GM18909 (cell line): Measurements from ENCODE around the gene DST.

Experiments
- ATAC-seq: cut with Tn5 transposase; IDR thresholded peaks from one replicate; pipeline ENCODE4 v1.9.1; 2021; ENCODE audit warnings: mild to moderate bottlenecking; ENCODE audit not compliant: unreplicated experiment, poor library complexity

The DST gene

DNA sequence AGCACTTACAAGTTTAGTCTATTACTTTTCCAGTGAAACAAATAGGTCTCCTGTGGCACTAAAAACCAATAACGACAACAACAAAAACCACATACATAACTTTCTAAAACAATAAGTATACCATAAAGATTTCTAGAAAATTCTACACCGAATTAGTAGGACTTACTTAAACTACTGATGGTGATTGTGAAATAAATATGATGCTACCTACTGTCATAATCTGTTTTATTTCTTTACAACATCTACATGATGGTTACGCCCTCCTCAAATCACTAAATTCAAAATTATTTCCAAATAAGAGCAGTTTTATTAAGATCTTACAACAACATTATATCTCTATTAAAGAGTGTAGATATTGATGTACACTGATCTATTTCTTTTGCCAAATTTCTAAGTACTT lies 147.0 kb downstream of the DST start:
- no peak for ATAC-seq

DNA sequence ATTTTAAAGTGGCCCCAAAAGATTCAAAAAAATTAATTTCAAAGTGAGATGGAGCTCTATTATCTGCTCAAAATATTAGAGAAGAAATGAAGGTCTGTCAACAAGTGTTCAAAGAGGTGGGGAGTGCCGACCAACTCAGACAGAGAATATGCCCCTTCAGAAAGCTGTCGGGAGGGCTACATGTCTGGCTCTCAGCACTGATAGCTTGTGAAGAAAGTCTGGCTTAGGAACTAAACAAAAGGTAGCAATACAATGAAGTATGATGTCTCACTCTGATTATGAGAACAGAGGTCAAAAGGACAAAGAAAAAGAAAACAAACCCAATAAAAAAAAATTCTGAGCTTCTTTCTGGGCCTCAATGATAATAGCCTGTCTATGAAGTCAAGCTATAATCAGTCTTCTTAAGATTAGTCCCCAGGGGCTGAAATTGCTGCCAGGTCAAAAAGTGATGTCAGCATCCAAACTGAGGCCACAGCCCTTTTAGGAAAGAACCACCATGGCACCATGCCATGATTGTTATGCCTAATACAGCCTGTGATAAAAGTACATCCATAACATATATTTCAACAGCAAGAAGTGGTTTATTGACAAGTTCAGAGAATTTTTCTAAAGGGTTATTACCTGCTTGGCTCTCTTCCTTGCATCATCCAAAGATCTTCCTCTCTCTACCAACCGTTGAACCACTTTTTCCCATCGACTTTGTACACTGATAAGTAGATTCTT lies 150.9 kb downstream of the DST start:
- no peak for ATAC-seq

DNA sequence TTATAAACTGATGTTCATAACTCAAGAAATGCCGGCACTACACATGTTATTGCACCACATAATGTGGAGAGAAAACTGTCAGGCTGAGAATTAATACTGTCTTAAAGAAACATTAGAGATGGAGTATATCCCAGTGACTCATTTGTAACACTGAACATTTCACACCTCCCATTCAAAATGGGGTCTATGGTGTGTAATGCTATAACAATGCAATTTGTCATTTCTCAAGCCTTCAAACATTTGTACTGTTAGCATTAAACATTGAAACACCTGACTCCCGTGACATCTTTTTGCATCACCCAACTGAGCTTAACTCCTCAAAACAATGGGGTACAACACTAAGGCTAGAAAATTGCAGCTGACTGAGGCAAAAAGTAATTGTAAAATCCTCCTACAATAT lies 151.7 kb downstream of the DST start:
- no peak for ATAC-seq

DNA sequence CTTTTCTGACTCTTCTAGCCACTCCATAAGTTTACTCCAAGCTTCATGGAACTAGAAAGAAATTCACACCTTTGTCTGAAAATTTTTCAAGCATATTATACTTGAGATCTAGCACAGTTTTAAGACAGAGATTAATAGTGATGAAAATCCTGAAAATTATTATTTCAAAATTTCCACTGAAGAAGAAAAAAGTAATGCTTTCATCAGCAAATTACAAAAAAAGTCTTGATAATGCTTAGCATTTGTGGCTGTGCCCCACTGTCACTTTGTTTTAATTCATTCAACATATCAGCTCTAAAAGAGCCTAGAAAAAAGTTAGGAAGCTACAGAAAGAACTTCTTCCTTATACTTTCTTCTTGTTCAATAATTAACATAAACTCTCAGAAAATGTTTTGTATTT lies 153.1 kb downstream of the DST start:
- no peak for ATAC-seq

DNA sequence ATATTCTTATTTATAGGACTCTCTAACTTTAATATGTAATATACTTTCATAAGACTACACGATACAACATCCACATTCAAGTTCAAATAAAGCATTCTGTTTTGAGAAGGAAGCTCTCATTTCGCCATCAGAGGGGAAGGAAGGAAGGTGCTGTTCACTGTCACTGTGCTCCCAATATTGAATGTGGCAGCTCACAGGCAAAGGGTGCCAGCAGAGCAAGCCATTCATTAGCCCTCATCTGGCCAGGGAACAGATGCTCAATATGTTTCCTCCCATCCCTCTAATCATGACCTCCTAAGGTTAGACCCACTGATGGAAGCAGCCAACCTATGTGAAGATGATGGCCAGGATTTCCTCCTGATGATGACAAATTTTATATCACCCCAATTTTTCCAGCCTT lies 154.4 kb downstream of the DST start:
- ATAC-seq, result no peak

DNA sequence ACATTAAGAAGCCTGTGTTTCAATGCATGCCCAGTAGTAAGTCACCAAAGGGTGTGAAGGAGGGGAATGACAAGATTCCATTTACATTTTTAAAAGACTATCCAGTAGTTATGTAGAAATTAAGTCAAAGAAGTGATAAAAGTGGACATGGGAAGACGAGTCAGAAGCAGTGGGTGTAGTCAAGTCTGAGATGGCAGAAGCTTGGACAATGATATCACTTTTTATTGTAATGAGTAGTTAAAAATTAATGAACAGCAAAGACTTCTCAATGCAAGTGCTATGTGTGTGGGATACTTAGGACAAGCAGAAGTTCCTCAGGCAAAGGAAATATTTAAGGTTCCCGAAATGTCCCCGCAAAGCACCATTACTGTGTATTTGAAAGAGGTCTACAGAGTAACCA lies 156.0 kb downstream of the DST start:
- no peak for ATAC-seq

DNA sequence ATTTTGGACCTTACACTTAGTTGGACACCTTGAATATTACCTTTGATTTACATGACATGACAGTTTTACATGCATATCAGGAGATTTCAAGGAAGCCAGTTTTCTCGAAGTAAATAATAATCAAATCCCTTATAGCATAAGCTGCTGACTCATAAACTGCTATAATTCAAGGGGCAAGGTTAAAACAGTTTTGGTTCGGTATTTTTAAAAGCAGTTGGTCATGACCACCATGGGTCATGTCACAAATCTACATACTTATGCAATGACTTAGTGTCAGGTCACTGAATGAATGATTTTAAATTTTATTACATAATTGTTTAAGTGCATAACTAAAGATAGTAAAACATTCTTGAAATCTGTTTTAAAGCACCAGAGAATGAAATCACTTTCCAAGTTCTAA lies 158.0 kb downstream of the DST start:
- ATAC-seq, result no peak

DNA sequence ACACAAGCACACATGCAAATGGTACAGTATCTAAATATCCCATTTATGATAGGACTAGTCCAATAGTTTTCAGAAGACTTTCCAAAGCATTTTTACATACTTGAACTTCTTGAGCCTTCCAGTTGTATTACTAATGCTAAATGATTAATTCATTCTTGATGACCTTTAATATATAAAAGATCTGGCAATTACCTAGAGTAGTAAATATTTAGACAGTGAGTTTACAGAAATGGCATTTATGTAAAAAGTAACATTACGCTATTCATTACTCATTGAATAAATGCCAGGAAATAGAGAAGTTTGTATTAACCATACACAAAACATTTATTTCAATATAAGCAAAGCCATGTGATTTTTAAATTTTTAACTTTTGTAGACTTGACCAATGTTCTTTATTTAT lies 158.8 kb downstream of the DST start:
- ATAC-seq, result no peak

DNA sequence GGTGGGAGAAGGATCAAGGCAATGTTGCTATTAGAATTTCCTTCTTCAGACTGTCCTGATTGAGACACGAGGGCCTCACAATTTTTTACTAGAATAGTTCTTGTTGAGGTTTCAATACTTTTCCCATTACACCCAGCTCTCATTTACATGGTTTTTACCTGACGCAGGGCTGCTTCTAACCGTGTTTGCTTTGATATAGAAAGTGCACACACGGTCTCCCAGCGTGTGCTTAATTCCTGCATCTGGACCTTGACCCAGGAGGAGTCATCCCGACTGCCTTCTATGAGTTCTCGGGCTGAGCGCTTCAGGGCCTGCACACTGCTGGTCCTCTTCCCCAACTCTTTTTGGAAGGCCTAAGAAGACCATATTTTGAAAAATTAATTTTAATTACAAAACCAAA lies 160.2 kb downstream of the DST start:
- ATAC-seq, result no peak

DNA sequence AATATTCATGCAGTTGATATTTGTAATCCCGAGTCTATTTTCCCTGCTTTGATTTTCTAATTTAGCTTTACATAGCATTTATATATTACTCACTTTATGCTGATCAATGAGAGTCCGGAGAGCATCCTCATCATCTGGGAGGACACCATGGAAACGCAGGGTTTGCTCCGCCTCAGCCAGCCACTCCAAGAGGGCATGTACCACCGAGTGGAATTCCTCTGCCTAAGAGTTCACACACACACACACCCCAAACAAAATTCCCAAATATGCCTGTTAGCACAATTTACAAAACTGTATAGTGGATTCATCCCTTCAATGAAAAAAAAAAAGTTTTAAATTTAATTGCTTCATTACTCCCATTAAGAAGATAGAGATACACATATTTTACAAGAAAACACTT lies 160.7 kb downstream of the DST start:
- ATAC-seq, result no peak

DNA sequence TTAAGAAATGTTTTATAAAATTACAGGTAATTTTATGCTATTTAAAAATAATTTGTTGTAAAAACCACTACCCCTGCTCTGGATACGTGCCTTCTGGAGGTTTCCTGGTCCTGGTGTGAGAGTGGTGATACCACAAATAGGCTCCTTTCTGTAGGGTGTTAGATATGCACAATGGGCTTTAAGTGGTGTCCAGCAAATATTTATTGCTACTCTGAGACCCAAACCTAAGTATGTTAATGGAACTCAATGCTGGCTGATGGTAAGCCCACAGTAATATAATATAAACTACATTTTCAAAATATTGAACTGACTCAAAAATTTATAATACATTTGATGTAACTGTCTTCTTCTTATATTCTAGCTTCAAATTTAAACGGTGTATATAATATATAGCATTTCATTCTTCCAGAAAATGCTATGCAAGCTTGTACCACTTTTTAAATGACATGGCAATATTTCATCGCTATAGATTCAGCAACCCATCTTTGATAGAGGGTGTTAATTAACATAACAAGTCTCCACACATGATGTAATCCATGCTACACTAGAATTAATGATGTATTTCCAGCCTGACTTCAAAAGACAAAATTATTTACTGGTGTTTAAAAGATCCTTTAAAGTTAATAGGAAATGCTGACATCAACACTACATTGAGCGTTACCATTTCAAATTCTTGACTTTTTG lies 161.9 kb downstream of the DST start:
- ATAC-seq, result no peak

DNA sequence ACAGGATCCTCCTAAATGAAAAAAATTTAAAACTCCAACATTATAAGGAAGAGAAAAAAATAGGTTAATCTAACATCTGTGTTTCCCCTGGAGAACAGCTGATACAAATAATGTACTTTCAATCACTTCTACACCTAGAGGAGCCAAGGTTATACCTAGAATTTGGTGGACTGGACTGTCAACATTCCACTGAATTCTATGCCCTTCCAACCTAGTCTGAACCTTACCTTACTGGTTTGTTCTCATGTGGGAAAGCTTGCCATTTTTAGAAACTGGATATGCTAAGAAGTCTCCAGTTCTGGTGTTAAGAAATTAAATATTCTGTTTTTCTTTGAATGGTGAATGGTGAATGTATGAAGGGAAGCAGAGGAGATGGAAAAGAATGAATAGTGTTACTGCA lies 162.4 kb downstream of the DST start:
- no peak for ATAC-seq

DNA sequence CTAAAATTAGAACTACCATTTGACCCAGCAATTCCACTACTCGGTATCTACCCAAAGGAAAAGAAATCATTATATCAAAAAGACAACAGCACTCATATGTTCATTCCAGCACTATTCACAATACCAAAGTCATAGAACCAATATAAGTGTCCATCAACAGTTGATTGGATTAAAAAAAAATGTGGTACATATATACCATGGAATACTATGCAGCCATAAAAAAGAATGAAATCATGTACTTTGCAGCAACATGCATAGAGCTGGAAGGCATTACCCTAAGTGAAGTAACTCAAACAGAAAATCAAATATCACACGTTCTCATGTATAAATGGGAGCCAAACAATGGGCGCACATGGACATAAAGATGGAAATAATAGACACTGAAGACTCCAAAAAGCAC lies 163.3 kb downstream of the DST start:
- no peak for ATAC-seq

DNA sequence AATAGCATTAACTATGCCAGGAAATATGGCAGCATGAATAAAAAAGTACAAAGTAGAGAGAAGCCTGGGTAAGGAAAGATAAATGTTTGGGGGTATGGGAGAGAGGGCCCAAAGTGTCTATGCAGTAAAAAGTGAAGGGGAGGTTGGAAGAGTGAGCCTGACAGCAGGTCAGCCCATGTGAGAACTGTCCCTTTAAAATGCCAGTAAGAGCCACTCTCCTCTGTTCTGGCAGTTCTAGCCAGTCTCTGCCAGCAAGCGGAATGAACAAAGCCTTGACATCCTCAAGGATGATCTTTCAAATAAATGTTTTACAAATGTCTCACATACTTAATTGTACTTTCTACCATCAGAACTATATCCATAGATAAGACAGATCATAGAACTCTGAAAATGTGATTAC lies 164.5 kb downstream of the DST start:
- ATAC-seq, result no peak

DNA sequence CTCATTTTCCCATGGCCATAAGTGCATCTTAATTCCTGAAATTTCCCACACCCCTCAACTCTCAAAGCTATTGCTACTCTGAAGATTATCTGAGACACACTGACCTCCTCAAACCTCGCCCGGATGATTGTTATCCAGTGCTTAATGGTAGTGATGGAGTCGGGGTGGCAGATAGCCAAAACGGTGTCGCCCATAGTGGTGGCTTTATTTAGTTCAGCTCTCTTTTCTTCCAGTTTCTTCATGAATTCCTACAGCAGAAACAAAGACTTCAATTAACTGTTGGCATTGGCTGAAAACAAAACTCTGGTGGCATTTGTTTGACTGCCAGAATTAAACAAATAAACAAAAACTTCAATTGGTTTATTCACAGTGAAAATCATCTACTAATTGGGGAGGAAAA lies 165.4 kb downstream of the DST start:
- ATAC-seq, result no peak

DNA sequence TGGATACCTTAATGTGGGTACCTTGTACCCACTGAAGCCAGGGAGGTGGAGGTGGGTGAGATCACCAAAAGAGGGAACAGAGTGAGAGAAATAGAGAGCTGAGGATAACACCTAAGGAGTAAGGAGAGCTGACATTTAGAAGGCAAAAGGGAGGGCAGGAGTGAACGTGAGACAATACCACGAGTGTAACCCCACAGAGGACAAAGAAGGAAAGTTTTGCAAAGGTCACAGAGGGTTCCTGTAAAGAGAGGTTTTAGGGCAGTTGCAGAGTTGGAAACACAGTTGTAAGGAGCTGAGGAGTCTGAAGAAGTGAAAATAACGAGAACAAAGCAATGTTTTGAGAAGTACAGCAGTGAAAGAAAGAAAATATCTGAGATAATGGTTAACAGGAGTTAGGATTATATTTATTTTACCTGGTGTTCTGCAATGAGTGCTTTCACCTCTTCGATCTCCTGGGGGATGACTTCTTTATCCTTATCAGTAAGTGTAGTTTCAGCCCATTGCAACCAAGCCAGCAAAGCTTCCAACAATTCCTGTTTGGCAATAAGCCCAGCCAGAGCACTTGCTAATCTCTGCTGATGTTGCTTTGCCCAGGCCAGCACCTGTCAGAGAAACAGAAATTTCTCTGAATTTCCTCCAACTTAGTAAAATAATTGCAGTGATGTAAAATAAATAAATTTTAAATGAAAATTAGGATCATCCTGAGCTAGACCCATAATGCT lies 166.8 kb downstream of the DST start:
- no peak for ATAC-seq

DNA sequence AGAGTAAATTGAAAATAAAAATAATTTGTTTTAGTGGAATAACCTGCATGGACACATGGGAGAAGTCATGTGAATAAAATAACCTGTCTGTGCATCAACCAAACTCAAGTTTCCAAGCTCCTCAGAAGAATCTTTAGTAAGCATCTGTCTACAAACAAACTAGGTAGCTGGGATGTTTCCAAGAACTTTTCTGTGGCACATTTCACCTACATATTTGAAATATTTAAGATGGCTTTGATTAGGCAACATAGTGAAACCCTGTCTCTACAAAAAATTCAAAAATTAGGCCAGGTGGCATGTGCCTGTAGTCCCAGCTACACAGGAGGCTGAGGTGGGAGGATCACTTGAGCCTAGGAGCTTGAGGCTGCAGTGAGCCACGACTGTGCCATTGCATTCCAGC lies 168.2 kb downstream of the DST start:
- no peak for ATAC-seq

DNA sequence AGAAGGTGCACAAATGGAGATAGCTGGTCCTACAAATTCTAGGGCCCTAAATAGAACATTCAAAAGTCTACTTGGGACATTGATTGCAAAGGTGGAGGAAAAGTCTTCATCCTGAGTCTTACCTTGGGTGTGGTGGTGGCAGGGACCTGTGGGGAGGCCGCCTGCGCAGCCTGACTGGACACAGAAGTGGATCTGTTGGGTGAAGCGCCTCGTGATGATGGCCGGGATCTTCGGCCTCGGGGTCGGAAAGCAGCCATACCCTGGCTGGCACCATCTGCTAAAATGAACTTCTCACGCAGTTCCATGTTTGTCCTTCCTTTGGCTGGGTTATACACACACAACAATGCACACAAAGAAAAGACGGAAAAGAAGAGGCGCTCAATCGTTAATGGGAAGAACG lies 179.2 kb downstream of the DST start:
- ATAC-seq, result no peak

DNA sequence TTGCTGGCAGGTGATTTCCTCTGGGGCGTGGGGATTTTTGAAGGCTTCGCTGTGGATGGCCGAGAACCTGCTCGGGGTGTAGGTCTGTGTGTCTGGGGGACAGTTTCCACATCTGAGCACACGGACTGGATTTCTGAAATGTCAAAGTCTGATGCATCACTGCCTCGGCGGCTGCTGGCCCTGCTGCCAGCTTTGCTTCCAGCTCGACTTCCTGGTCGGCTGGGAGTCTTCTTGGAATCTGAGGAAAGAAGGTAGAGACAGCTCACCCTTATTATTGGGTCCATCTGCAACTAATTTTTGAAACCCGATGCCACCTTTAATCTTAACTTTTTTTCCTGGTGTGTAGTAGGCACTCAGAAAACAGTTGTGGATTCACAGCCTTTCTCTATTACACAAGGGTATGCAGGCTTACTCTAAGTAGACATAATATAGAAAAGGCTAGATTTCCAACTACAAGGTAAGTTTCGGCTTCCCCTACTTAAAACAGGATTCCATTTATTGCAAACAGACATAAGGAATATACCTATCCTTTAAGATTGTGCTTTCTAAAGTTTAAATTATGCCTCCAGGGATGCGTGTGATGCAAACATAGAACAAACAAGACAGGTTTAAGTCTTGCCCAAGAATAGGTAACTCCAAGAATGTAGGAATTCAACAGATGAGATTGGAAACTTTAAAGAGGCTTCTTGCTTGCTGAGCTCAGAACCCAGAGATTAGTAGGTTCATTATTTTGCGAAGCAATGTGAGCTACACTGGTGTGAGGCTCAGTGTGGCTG lies 183.5 kb downstream of the DST start:
- no peak for ATAC-seq

DNA sequence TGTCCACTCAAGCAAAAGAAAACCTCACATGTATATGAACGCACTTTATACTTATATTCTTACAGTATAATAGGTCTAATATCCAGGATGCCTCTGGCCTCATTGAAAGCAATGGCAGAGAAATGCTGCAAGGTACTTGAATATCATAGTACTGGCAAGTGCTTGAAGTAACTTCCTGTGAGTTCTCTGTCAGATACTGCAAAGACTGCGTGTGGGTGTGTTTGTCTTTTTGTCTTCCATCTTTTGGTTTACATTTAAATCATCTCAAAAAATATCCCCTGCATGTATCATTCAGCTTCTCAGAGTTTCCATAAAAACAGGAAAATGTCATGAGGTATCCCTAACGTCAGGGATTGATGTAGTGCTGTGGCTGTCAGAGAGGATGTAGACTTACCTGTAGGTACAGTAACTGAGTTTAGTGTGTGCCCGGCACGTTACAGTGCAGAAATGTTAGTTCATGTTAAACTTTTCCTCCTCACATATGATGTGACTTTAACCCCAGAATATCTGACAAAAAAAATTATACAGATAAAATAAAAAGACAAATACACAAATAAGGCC lies 184.3 kb downstream of the DST start:
- no peak for ATAC-seq

DNA sequence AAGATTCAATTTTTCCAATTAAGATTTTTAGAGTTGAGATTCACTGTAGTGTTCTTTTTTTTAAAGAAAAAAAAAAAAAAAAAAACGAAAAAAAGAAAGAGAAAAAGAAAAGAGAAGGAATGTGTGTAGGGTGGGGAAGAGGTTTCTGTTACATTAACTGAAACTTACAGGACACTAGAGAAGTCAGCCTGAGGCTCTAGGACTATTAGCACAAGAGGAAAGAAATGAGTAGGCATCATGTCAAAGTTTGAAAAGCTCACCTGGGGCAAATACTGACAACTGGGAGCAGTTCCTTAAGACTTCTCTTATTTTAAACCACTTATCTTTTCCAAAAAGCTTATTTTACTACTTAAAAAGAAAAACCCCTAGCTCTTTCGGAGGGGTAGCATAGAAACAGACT lies 185.9 kb downstream of the DST start:
- ATAC-seq, result no peak
